Stomach (tissue), 4 donors: ENCODE data around the gene PIM3.

Source experiments
- CTCF ChIP-seq, 7 experiments: fragments of 450-650 bp in 4 of 7; fragments of 200-600 bp in 3 of 7; sonication (generic) in 3 of 7; IDR thresholded peaks; one replicate each; pipeline ENCODE4 v1.5.1; 2016 to 2019; ENCODE audit warnings: antibody characterized with exemption in 7 of 7, control low read depth in 2 of 7, mild to moderate bottlenecking in 1 of 7
- POLR2A ChIP-seq, 4 donors: fragments of 450-650 bp; IDR thresholded peaks; one replicate each; pipeline ENCODE4 v1.6.1; 2016; ENCODE audit warnings: antibody characterized with exemption in 4 of 4, control low read depth in 2 of 4, mild to moderate bottlenecking in 1 of 4, moderate library complexity in 1 of 4
- POLR2AphosphoS5 ChIP-seq, 3 donors: sonication (generic); formaldehyde crosslinking; IDR thresholded peaks; one replicate each; pipeline ENCODE4 v1.6.1; 2016; ENCODE audit warnings: antibody characterized with exemption in 3 of 3

GRCh38 chr22:49920859-49921258 lies 39.7 kb upstream of the PIM3 start:
- TF ChIP-seq CTCF (IDR thresholded peaks at IDR 0.05) (no peak), POLR2AphosphoS5 (IDR thresholded peaks at IDR 0.05) (no peak), POLR2A (IDR thresholded peaks at IDR 0.05) (no peak)
